ENCODE data around the gene TNK1. TPM values are rescaled to one million over a fixed set of nuclear protein-coding genes. Genes with fewer than 3 reads are reported as not detected.

Gene TNK1
- total and polyA plus RNA-seq, 7 experiments from 2014 or later = 1.5 to 23.4 (median 11.3) TPM

GRCh38 chr17:7403727-7403976, 22.8 kb downstream of the TNK1 start:
- CTCF ChIA-PET = interaction anchor here (0.6 to 1.1 kb wide), 5 partner anchors 18 to 157 kb away, joined by 3 to 4 read pairs (median 3); no protein-coding TSS in a partner anchor
- POLR2A ChIA-PET = interaction anchor here (0.6 to 3.7 kb wide), 18 partner anchors 10 to 368 kb away, joined by 3 to 38 read pairs (median 5); partner anchors contain the start of genes ATP1B2, MPDU1, NEURL4 and PLSCR3
- DNase-seq (no peak), ATAC-seq (peak; percentile 6)
- H3K4me3 Mint-ChIP-seq = peak overlapping the region; percentile 87 to 98 (median 96)
- peaks cover 0 to 1% (median 0%) of the 10 kb centered on the region in 11 donors for H3K9me3 Mint-ChIP-seq
- H3K36me3 Mint-ChIP-seq = peaks cover 0 to 4% (median 0%) of the 10 kb centered on the region in 5 donors
- peak overlapping the region; percentile 91 to 100 (median 96) for H3K27ac Mint-ChIP-seq
- peak overlapping the region; percentile 95 for H3K4me3 ChIP-seq (ENCODE audit: low read length)
- peaks cover 0 to 3% (median 0%) of the 10 kb centered on the region in 3 experiments for H3K36me3 ChIP-seq (ENCODE audit: control insufficient read depth in 2 of 3, insufficient read depth in 3 of 3, low read length in 3 of 3)
- H3K4me1 Mint-ChIP-seq = peaks cover 7 to 23% (median 20%) of the 10 kb centered on the region in 7 donors
- no peaks in the 10 kb centered on the region for H3K9me3 ChIP-seq (ENCODE audit: control insufficient read depth in 2 of 3, low read length in 3 of 3)
- intact Hi-C loops (cut with micrococcal nuclease) = loop anchor here (5.0 kb wide), 3 partner anchors 96 to 169 kb away; partner anchors contain the start of genes CTDNEP1 (in 1 of the 2), EIF5A (in 1 of the 2) and ELP5 (in 1 of the 2)
- peaks cover 0 to 20% (median 0%) of the 10 kb centered on the region in 5 donors for H3K27me3 Mint-ChIP-seq
- H3K27ac ChIP-seq (ENCODE audit: low read depth, low read length) = peak overlapping the region; percentile 78
- H3K4me1 ChIP-seq (ENCODE audit: control insufficient read depth in 2 of 2, insufficient read depth in 2 of 2, low read length in 2 of 2) = peaks cover 8 to 10% of the 10 kb centered on the region in 2 donors
- no peaks in the 10 kb centered on the region for H3K27me3 ChIP-seq (ENCODE audit: control insufficient read depth in 2 of 2, insufficient read depth in 2 of 2, low read length in 2 of 2)

- peaks cover 0 to 23% (median 0%) of the 10 kb centered on the region in 5 donors for H3K27me3 Mint-ChIP-seq
- peaks cover 0 to 3% (median 0%) of the 10 kb centered on the region in 3 experiments for H3K36me3 ChIP-seq (ENCODE audit: control insufficient read depth in 2 of 3, insufficient read depth in 3 of 3, low read length in 3 of 3)
- H3K4me1 ChIP-seq (ENCODE audit: control insufficient read depth in 2 of 2, insufficient read depth in 2 of 2, low read length in 2 of 2) = peaks cover 9 to 10% of the 10 kb centered on the region in 2 donors
- intact Hi-C loops (cut with micrococcal nuclease) = loop anchor here (1.0 to 5.0 kb wide), 18 partner anchors 10 to 283 kb away; partner anchors contain the start of genes EIF5A (in 2 of the 2), PLSCR3 (in 2 of the 2), POLR2A (in 2 of the 2) and TMEM102 (in 2 of the 2)
- H3K27ac Mint-ChIP-seq = peak within 1 kb of the TSS; percentile 91 to 100 (median 96)
- peak within 1 kb of the TSS; percentile 78 for H3K27ac ChIP-seq (ENCODE audit: low read depth, low read length)
- peak within 1 kb of the TSS; percentile 95 for H3K4me3 ChIP-seq (ENCODE audit: low read length)
- DNase-seq (peak; percentile 79 to 96 (median 91)), ATAC-seq (peak; percentile 93)
- H3K9me3 ChIP-seq (ENCODE audit: control insufficient read depth in 2 of 3, low read length in 3 of 3) = no peaks in the 10 kb centered on the region
- peaks cover 0 to 4% (median 0%) of the 10 kb centered on the region in 5 donors for H3K36me3 Mint-ChIP-seq
- H3K27me3 ChIP-seq (ENCODE audit: control insufficient read depth in 2 of 2, insufficient read depth in 2 of 2, low read length in 2 of 2) = no peaks in the 10 kb centered on the region
- peaks cover 8 to 25% (median 21%) of the 10 kb centered on the region in 7 donors for H3K4me1 Mint-ChIP-seq
- peak within 1 kb of the TSS; percentile 87 to 98 (median 96) for H3K4me3 Mint-ChIP-seq
- POLR2A ChIA-PET = interaction anchor here (0.8 to 3.7 kb wide), 17 partner anchors 9 to 283 kb away, joined by 3 to 38 read pairs (median 5); partner anchors contain the start of genes ATP1B2, MPDU1, NEURL4 and PLSCR3
- peaks cover 0 to 1% (median 0%) of the 10 kb centered on the region in 11 donors for H3K9me3 Mint-ChIP-seq
- CTCF ChIA-PET = interaction anchor here (0.6 to 1.1 kb wide), 5 partner anchors 18 to 185 kb away, joined by 3 to 4 read pairs (median 3); no protein-coding TSS in a partner anchor
Measured at GRCh38 chr17:7403977-7404736, 23.3 kb downstream of the TNK1 start, which contains the start of gene TMEM256. Gene TMEM256, minus strand, starts transcription at chr17:7404097. Its CDS starts 13 bp downstream, at chr17:7404084.

- Mint-ChIP-seq H3K4me3 (peak overlapping the region; percentile 87 to 98 (median 96)), H3K27ac (peak overlapping the region; percentile 91 to 100 (median 96)), H3K9me3 (peaks cover 0 to 1% (median 0%) of the 10 kb centered on the region in 11 donors), H3K4me1 (peaks cover 15 to 28% (median 21%) of the 10 kb centered on the region in 7 donors), H3K27me3 (peaks cover 0 to 28% (median 0%) of the 10 kb centered on the region in 5 donors), H3K36me3 (no peaks in the 10 kb centered on the region)
- DNase-seq (peak in 2 of 9 donors; percentile 22 to 78), ATAC-seq (peak; percentile 61)
- H3K4me1 ChIP-seq (ENCODE audit: control insufficient read depth in 2 of 2, insufficient read depth in 2 of 2, low read length in 2 of 2) = peaks cover 9 to 10% of the 10 kb centered on the region in 2 donors
- H3K9me3 ChIP-seq (ENCODE audit: control insufficient read depth in 2 of 3, low read length in 3 of 3) = no peaks in the 10 kb centered on the region
- H3K27ac ChIP-seq (ENCODE audit: low read depth, low read length) = peak overlapping the region; percentile 78
- ChIA-PET POLR2A (interaction anchor here (0.7 to 3.7 kb wide), 14 partner anchors 9 to 282 kb away, joined by 3 to 38 read pairs (median 6); partner anchors contain the start of genes MPDU1, NEURL4, PLSCR3 and POLR2A), CTCF (interaction anchor here (0.7 to 1.1 kb wide), 3 partner anchors 19 to 185 kb away, joined by 3 read pairs; no protein-coding TSS in a partner anchor)
- peak overlapping the region; percentile 95 for H3K4me3 ChIP-seq (ENCODE audit: low read length)
- H3K36me3 ChIP-seq (ENCODE audit: control insufficient read depth in 2 of 3, insufficient read depth in 3 of 3, low read length in 3 of 3) = peaks cover 0 to 3% (median 0%) of the 10 kb centered on the region in 3 experiments
- intact Hi-C loops (cut with micrococcal nuclease) = loop anchor here (1.0 to 5.0 kb wide), 18 partner anchors 11 to 282 kb away; partner anchors contain the start of genes EIF5A (in 2 of the 2), PLSCR3 (in 2 of the 2), POLR2A (in 2 of the 2) and TMEM102 (in 2 of the 2)
- H3K27me3 ChIP-seq (ENCODE audit: control insufficient read depth in 2 of 2, insufficient read depth in 2 of 2, low read length in 2 of 2) = no peaks in the 10 kb centered on the region
Measured at GRCh38 chr17:7404737-7405349, 24.0 kb downstream of the TNK1 start.

- Mint-ChIP-seq H3K27ac (peak overlapping the region; percentile 49 to 87 (median 75)), H3K27me3 (peaks cover 0 to 31% (median 0%) of the 10 kb centered on the region in 5 donors), H3K4me3 (peak overlapping the region; percentile 61 to 97 (median 86)), H3K36me3 (no peaks in the 10 kb centered on the region), H3K4me1 (peaks cover 16 to 28% (median 21%) of the 10 kb centered on the region in 7 donors), H3K9me3 (peaks cover 0 to 1% (median 0%) of the 10 kb centered on the region in 11 donors)
- H3K27ac ChIP-seq (ENCODE audit: low read depth, low read length) = peak overlapping the region; percentile 78
- ATAC-seq (no peak), DNase-seq (peak in 1 of 9 donors; percentile 30)
- POLR2A ChIA-PET = interaction anchor here (0.7 to 3.7 kb wide), 4 partner anchors 11 to 178 kb away, joined by 3 to 38 read pairs (median 6); partner anchors contain the start of genes MPDU1 and PLSCR3
- peaks cover 9 to 10% of the 10 kb centered on the region in 2 donors for H3K4me1 ChIP-seq (ENCODE audit: control insufficient read depth in 2 of 2, insufficient read depth in 2 of 2, low read length in 2 of 2)
- CTCF ChIA-PET = interaction anchor here (0.6 kb wide), 1 partner anchor 337 kb away, joined by 4 read pairs; no protein-coding TSS in a partner anchor
- H3K27me3 ChIP-seq (ENCODE audit: control insufficient read depth in 2 of 2, insufficient read depth in 2 of 2, low read length in 2 of 2) = no peaks in the 10 kb centered on the region
- intact Hi-C loops (cut with micrococcal nuclease) = loop anchor here (2.0 kb wide), 2 partner anchors 91 to 281 kb away; partner anchors contain the start of genes GPS2 (in 1 of the 2) and TP53 (in 1 of the 2)
- peak overlapping the region; percentile 95 for H3K4me3 ChIP-seq (ENCODE audit: low read length)
- no peaks in the 10 kb centered on the region for H3K9me3 ChIP-seq (ENCODE audit: control insufficient read depth in 2 of 3, low read length in 3 of 3)
- H3K36me3 ChIP-seq (ENCODE audit: control insufficient read depth in 2 of 3, insufficient read depth in 3 of 3, low read length in 3 of 3) = peaks cover 0 to 3% (median 0%) of the 10 kb centered on the region in 3 experiments
Measured at GRCh38 chr17:7405350-7406234, 24.7 kb downstream of the TNK1 start.

GRCh38 chr17:7406235-7406825, 25.4 kb downstream of the TNK1 start:
- no peak overlapping the region for H3K4me3 ChIP-seq (ENCODE audit: low read length)
- no peaks in the 10 kb centered on the region for H3K9me3 ChIP-seq (ENCODE audit: control insufficient read depth in 2 of 3, low read length in 3 of 3)
- peaks cover 0 to 31% (median 0%) of the 10 kb centered on the region in 5 donors for H3K27me3 Mint-ChIP-seq
- H3K27ac Mint-ChIP-seq = peak overlapping the region in 7 of 9 donors; percentile 49 to 87 (median 66)
- no peaks in the 10 kb centered on the region for H3K36me3 Mint-ChIP-seq
- no peak overlapping the region for H3K27ac ChIP-seq (ENCODE audit: low read depth, low read length)
- DNase-seq = no peak
- H3K9me3 Mint-ChIP-seq = peaks cover 0 to 1% (median 0%) of the 10 kb centered on the region in 11 donors
- intact Hi-C loops (cut with micrococcal nuclease) = no loop called here
- H3K4me3 Mint-ChIP-seq = peak overlapping the region; percentile 58 to 96 (median 78)
- peaks cover 16 to 28% (median 21%) of the 10 kb centered on the region in 7 donors for H3K4me1 Mint-ChIP-seq
- ATAC-seq = no peak
- peaks cover 0 to 3% (median 0%) of the 10 kb centered on the region in 3 experiments for H3K36me3 ChIP-seq (ENCODE audit: control insufficient read depth in 2 of 3, insufficient read depth in 3 of 3, low read length in 3 of 3)
- CTCF ChIA-PET = interaction anchor here (0.6 kb wide), 1 partner anchor 336 kb away, joined by 4 read pairs; no protein-coding TSS in a partner anchor
- no peaks in the 10 kb centered on the region for H3K27me3 ChIP-seq (ENCODE audit: control insufficient read depth in 2 of 2, insufficient read depth in 2 of 2, low read length in 2 of 2)
- peaks cover 9 to 10% of the 10 kb centered on the region in 2 donors for H3K4me1 ChIP-seq (ENCODE audit: control insufficient read depth in 2 of 2, insufficient read depth in 2 of 2, low read length in 2 of 2)
- POLR2A ChIA-PET = interaction anchor here (1.1 to 1.4 kb wide), 4 partner anchors 12 to 71 kb away, joined by 3 to 4 read pairs (median 4); partner anchors contain the start of gene PLSCR3
